Measurements from ENCODE around the gene MIPOL1. TPM values are rescaled to one million over a fixed set of nuclear protein-coding genes. Genes with fewer than 3 reads are reported as not detected.

Gene MIPOL1
- total and polyA plus RNA-seq, 4 experiments from 2014 or later, result 0.25 to 0.98 (median 0.69) TPM

DNA sequence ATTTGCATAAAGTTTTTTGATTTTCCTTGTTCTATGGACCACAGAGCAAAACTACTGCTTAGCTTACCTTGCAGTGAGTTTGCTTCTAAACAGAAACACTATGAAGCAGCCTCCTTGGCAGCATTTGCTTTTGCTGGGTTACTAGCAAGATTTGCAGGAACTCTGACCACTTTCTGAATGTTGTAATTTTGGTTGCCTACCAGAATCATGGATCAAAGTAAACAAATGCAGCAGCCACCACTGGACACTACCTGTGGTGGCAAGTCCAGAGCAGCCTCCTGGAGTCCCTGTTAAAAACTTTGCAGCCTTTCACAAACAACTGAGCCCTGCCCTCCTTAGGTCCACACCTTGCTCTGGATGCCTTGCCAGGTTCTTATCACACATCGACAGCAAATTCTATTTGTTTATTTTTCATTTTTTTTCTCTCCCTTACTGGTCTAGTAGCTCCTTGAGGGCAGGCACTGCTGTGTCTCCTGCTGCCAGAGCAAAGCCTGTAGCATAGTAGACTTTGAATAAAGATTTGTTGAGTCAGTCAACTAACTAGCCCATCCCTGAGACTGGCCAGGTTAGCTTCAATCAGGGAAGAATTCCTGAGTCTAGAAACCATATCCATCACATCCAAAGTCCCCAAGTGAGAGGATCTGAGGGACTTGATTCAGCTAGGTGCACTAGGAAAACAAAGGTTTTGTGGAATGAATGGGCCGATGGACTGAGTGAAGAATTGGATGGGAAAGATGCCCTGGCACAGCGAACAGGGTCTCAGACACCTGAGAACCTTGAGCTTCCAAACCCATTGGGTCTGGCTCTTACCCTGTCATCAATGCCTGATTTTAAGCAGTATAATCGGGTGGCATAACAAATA, 403.4 kb downstream of the MIPOL1 start:
- Histone ChIP-seq H3K4me3 (ENCODE audit: low read length in 2 of 2) (no peak overlapping the region), H3K36me3 (ENCODE audit: insufficient read depth, low read length) (no peaks in the 10 kb centered on the region), H3K27ac (ENCODE audit: low read depth, low read length) (no peak overlapping the region), H3K4me1 (ENCODE audit: insufficient read depth, low read length) (no peaks in the 10 kb centered on the region), H3K27me3 (ENCODE audit: insufficient read depth, low read length) (peaks cover 54% of the 10 kb centered on the region), H3K9me3 (ENCODE audit: control insufficient read depth in 1 of 2, low read length in 2 of 2) (no peaks in the 10 kb centered on the region)
- H3K27ac Mint-ChIP-seq, result no peak overlapping the region
- no peak overlapping the region for H3K4me3 Mint-ChIP-seq
- H3K27me3 Mint-ChIP-seq, result peaks cover 48 to 58% of the 10 kb centered on the region in 2 donors
- H3K9me3 Mint-ChIP-seq, result peaks cover 0 to 32% (median 21%) of the 10 kb centered on the region in 8 donors
- ChIA-PET CTCF (ENCODE audit: partially characterized antibody) (no interaction called here), POLR2A (ENCODE audit: partially characterized antibody) (no interaction called here)
- H3K36me3 Mint-ChIP-seq, result peaks cover 3% of the 10 kb centered on the region in 2 donors
- H3K4me1 Mint-ChIP-seq, result peaks cover 8 to 24% (median 11%) of the 10 kb centered on the region in 4 donors
- no peak for DNase-seq
- intact Hi-C loops (cut with micrococcal nuclease), result no loop called here

DNA sequence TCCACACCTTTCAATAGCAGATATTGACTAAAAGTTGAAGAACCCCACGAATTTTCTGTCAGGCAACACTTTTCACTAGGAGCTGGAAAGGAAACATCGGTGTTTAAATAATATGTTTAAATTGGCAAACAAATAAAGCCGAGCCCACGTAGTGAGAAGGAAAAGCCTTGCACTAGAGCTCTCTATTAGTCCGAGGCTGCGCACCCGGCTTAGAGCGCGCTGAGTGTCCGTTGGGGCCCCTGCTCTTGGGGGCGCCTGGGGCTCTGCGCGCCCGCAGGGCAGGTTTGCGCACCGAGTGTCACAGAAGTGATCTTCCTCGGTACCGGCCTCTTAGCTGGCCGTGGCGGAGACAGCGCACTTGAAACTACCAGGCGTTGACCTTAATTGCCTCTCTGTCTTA, 404.1 kb downstream of the MIPOL1 start:
- no peak for DNase-seq
- Histone ChIP-seq H3K9me3 (ENCODE audit: control insufficient read depth in 1 of 2, low read length in 2 of 2) (no peaks in the 10 kb centered on the region), H3K27me3 (ENCODE audit: insufficient read depth, low read length) (peaks cover 50% of the 10 kb centered on the region), H3K27ac (ENCODE audit: low read depth, low read length) (no peak overlapping the region), H3K4me1 (ENCODE audit: insufficient read depth, low read length) (no peaks in the 10 kb centered on the region), H3K36me3 (ENCODE audit: insufficient read depth, low read length) (no peaks in the 10 kb centered on the region), H3K4me3 (ENCODE audit: low read length in 2 of 2) (no peak overlapping the region)
- no peak overlapping the region for H3K27ac Mint-ChIP-seq
- H3K9me3 Mint-ChIP-seq, result peaks cover 0 to 34% (median 15%) of the 10 kb centered on the region in 8 donors
- intact Hi-C loops (cut with micrococcal nuclease), result no loop called here
- no peak overlapping the region for H3K4me3 Mint-ChIP-seq
- H3K4me1 Mint-ChIP-seq, result peaks cover 3 to 20% (median 7%) of the 10 kb centered on the region in 4 donors
- H3K36me3 Mint-ChIP-seq, result peaks cover 1 to 3% of the 10 kb centered on the region in 2 donors
- ChIA-PET POLR2A (ENCODE audit: partially characterized antibody) (no interaction called here), CTCF (ENCODE audit: partially characterized antibody) (no interaction called here)
- peaks cover 42 to 51% of the 10 kb centered on the region in 2 donors for H3K27me3 Mint-ChIP-seq

Other genes with a start within 250 kb of the MIPOL1 start
- not detected for gene SLC25A21, start 25.3 kb upstream of the MIPOL1 start, total RNA-seq
- not detected for gene SLC25A21, start 25.3 kb upstream of the MIPOL1 start, polyA plus RNA-seq

Measured in CD4-positive, alpha-beta memory T cell (primary cell).